Endothelial cell (in vitro differentiated cells): ENCODE results near the gene AQP1. TPM values are rescaled to one million over a fixed set of nuclear protein-coding genes. Genes with fewer than 3 reads are reported as not detected.

Experiments
- DNase-seq: peaks from one replicate; pipeline ENCODE4 v3.0.0; 2021; ENCODE audit warnings: low spot score
- H3K27ac Mint-ChIP-seq: one replicate; pipeline ENCODE4 v1.8.0; 2021; ENCODE audit warnings: mixed read lengths, inconsistent platforms; ENCODE audit not compliant: unreplicated experiment
- H3K27me3 Mint-ChIP-seq: one replicate; pipeline ENCODE4 v1.8.0; 2021; ENCODE audit warnings: mild to moderate bottlenecking, moderate library complexity, mixed read lengths, inconsistent platforms; ENCODE audit not compliant: unreplicated experiment
- H3K36me3 Mint-ChIP-seq: one replicate; pipeline ENCODE4 v1.8.0; 2021; ENCODE audit warnings: mild to moderate bottlenecking, low read depth, mixed read lengths, inconsistent platforms; ENCODE audit not compliant: unreplicated experiment
- H3K4me1 Mint-ChIP-seq: one replicate; pipeline ENCODE4 v1.8.0; 2021; ENCODE audit warnings: mild to moderate bottlenecking, mixed read lengths, inconsistent platforms; ENCODE audit not compliant: unreplicated experiment
- H3K4me3 Mint-ChIP-seq: one replicate; pipeline ENCODE4 v1.8.0; 2021; ENCODE audit warnings: mild to moderate bottlenecking, mixed read lengths, inconsistent platforms; ENCODE audit not compliant: unreplicated experiment
- H3K9me3 Mint-ChIP-seq: one replicate; pipeline ENCODE4 v1.8.0; 2021; ENCODE audit warnings: mixed read lengths, inconsistent platforms; ENCODE audit not compliant: unreplicated experiment
- CTCF ChIP-seq: fragments of 200-600 bp; sonication (generic); IDR thresholded peaks from one replicate; pipeline ENCODE4 v1.5.0; 2021; ENCODE audit warnings: antibody characterized with exemption; ENCODE audit not compliant: unreplicated experiment
- total RNA-seq: library from RNA; stranded (reverse); fragmentation: NEBNext Ultra II Directional; extraction: Animal tissue kit (Norgen Biotek cat#: 25700); gene quantifications from one replicate; pipeline ENCODE4 v1.2.1, GENCODE V29; 2021; ENCODE audit not compliant: unreplicated experiment

AQP1 gene
- total RNA-seq, 1 donor from 2014 or later: 2.7 TPM

- TF ChIP-seq CTCF: no peak
- Mint-ChIP-seq H3K27ac (no peak overlapping the region), H3K27me3 (peaks cover 15% of the 10 kb centered on the region), H3K4me3 (no peak overlapping the region), H3K36me3 (peaks cover 9% of the 10 kb centered on the region), H3K4me1 (peaks cover 35% of the 10 kb centered on the region), H3K9me3 (no peaks in the 10 kb centered on the region)
- DNase-seq: no peak
These were observed 11.6 kb upstream of the AQP1 start for GRCh38 chr7:30900053-30900452.

DNA sequence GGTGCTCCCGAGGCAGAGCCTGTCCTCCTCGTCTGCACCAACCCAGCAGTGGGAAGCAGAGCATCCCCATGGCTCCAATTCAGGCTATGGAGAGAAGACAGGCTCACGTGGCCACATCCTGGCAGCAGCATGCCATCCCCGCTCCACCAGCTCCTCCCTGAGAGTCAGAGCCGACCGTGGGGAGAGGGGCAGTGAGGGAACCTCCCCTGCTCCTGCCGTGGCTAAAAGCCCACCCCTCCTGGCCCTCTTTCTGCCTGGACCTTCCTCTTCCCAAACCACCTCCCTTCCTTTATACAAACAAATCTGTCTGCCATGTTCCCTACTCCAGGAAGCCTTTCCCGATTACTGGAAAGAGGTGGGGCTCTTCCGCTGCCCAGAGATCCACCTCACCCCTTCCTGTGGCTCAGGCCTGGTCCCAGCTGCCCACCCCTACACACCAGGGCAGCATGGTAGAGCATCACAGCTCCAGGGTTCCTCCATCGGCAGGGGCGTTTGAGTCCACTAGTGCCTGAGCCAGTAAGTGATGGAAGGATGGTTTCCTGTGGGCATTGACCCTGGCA, 10.8 kb upstream of the AQP1 start:
- Mint-ChIP-seq H3K4me1 (peaks cover 30% of the 10 kb centered on the region), H3K9me3 (no peaks in the 10 kb centered on the region), H3K27ac (no peak overlapping the region), H3K4me3 (no peak overlapping the region), H3K36me3 (peaks cover 4% of the 10 kb centered on the region), H3K27me3 (peaks cover 14% of the 10 kb centered on the region)
- TF ChIP-seq CTCF: no peak
- DNase-seq: no peak

- no peak for DNase-seq
- TF ChIP-seq CTCF: no peak
- H3K9me3 Mint-ChIP-seq: no peaks in the 10 kb centered on the region
- peaks cover 32% of the 10 kb centered on the region for H3K4me1 Mint-ChIP-seq
- no peak overlapping the region for H3K4me3 Mint-ChIP-seq
- H3K27ac Mint-ChIP-seq: no peak overlapping the region
- H3K36me3 Mint-ChIP-seq: peaks cover 4% of the 10 kb centered on the region
- peaks cover 17% of the 10 kb centered on the region for H3K27me3 Mint-ChIP-seq
These were observed 9.8 kb upstream of the AQP1 start for GRCh38 chr7:30901856-30902255.

GRCh38 chr7:30902466-30902865, 9.2 kb upstream of the AQP1 start:
- TF ChIP-seq CTCF: no peak
- H3K4me1 Mint-ChIP-seq: peaks cover 32% of the 10 kb centered on the region
- H3K27me3 Mint-ChIP-seq: peaks cover 18% of the 10 kb centered on the region
- DNase-seq: no peak
- H3K9me3 Mint-ChIP-seq: no peaks in the 10 kb centered on the region
- H3K4me3 Mint-ChIP-seq: no peak overlapping the region
- H3K36me3 Mint-ChIP-seq: peaks cover 4% of the 10 kb centered on the region
- no peak overlapping the region for H3K27ac Mint-ChIP-seq

GRCh38 chr7:30903146-30903545, 8.5 kb upstream of the AQP1 start:
- Mint-ChIP-seq H3K27ac (peak overlapping the region; percentile 36), H3K4me1 (peaks cover 28% of the 10 kb centered on the region), H3K27me3 (peaks cover 16% of the 10 kb centered on the region), H3K4me3 (peak overlapping the region; percentile 15), H3K36me3 (peaks cover 4% of the 10 kb centered on the region), H3K9me3 (no peaks in the 10 kb centered on the region)
- TF ChIP-seq CTCF: no peak
- no peak for DNase-seq
